ENCODE measurements around the gene SP8. TPM values are rescaled to one million over a fixed set of nuclear protein-coding genes. Genes with fewer than 3 reads are reported as not detected.

The SP8 gene
- polyA plus RNA-seq, 1 of the 3 experiments (the other 2 are of a cell fraction) = not detected

DNA sequence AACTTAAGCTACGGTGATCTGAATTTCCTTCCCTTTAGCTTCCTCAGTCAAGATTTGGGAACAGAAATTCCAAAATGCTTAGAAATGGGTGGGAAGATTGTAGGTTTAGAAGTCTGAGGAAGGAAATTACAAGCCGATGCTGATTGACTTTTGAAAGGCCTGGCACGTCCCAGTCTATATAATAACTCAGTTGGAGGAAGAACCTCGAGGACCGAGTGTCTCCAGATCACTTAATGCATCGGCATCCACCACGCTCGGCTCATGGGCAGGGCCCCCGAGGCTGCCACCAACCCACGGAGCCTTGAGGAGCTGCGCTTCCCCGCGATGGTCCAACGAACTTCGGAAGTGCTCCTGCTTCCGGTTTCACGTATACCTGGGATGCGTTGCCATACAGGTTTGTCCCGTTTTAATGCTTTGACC, 10.4 kb upstream of the SP8 start:
- Histone ChIP-seq H3K4me2 (no peak overlapping the region), H3K9me2 (no peaks in the 10 kb centered on the region), H3K9ac (no peak overlapping the region), H4K20me1 (ENCODE audit: insufficient read depth) (no peaks in the 10 kb centered on the region), H3K27me3 (ENCODE audit: insufficient read depth) (peaks cover 76% of the 10 kb centered on the region), H3F3A (replicated peaks; ENCODE audit: insufficient read depth) (no peaks in the 10 kb centered on the region), H3K9me3 (no peaks in the 10 kb centered on the region), H2AFZ (ENCODE audit: low read depth) (no peak overlapping the region), H3K4me1 (ENCODE audit: control insufficient read depth in 1 of 2, insufficient read depth in 2 of 2, low read depth in 1 of 2, low read length in 1 of 2) (peaks cover 0 to 5% of the 10 kb centered on the region in 2 experiments; a peak in 1 of 4 replicates), H3K4me3 (ENCODE audit: low read depth in 2 of 2, low read length in 1 of 2) (no peak overlapping the region), H3K79me2 (ENCODE audit: insufficient read depth) (no peaks in the 10 kb centered on the region), H3K36me3 (replicated peaks in 1 of 2; ENCODE audit: control insufficient read depth in 1 of 2, insufficient read depth in 2 of 2, low read length in 1 of 2) (no peaks in the 10 kb centered on the region), H3K27ac (ENCODE audit: low read depth in 2 of 2, low read length in 1 of 2) (no peak overlapping the region)
- TF ChIP-seq, protein P1, sequence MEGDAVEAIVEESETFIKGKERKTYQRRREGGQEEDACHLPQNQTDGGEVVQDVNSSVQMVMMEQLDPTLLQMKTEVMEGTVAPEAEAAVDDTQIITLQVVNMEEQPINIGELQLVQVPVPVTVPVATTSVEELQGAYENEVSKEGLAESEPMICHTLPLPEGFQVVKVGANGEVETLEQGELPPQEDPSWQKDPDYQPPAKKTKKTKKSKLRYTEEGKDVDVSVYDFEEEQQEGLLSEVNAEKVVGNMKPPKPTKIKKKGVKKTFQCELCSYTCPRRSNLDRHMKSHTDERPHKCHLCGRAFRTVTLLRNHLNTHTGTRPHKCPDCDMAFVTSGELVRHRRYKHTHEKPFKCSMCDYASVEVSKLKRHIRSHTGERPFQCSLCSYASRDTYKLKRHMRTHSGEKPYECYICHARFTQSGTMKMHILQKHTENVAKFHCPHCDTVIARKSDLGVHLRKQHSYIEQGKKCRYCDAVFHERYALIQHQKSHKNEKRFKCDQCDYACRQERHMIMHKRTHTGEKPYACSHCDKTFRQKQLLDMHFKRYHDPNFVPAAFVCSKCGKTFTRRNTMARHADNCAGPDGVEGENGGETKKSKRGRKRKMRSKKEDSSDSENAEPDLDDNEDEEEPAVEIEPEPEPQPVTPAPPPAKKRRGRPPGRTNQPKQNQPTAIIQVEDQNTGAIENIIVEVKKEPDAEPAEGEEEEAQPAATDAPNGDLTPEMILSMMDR (IDR thresholded peaks at IDR 0.05) = no peak
- TF ChIP-seq RCOR1 (IDR thresholded peaks at IDR 0.05; ENCODE audit: low read length) = no peak
- no peak for TF ChIP-seq RAD21 (IDR thresholded peaks at IDR 0.05; ENCODE audit: low read length)
- TF ChIP-seq MXI1 (IDR thresholded peaks at IDR 0.05; ENCODE audit: low read depth, low read length) = no peak
- TF ChIP-seq RXRA (IDR thresholded peaks at IDR 0.05; ENCODE audit: borderline replicate concordance, low read depth) = no peak
- TF ChIP-seq, protein P2, sequence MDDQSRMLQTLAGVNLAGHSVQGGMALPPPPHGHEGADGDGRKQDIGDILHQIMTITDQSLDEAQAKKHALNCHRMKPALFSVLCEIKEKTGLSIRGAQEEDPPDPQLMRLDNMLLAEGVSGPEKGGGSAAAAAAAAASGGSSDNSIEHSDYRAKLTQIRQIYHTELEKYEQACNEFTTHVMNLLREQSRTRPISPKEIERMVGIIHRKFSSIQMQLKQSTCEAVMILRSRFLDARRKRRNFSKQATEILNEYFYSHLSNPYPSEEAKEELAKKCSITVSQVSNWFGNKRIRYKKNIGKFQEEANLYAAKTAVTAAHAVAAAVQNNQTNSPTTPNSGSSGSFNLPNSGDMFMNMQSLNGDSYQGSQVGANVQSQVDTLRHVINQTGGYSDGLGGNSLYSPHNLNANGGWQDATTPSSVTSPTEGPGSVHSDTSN (IDR thresholded peaks at IDR 0.05) = no peak
- 16% methylated on average over 19 of the region's 19 CpGs for WGBS (ENCODE audit: low lambda C conversion rate)
- ChIA-PET CTCF (interaction anchor here (2.9 kb wide), 1 partner anchor 20 kb away, joined by 6 read pairs; no protein-coding TSS in a partner anchor), POLR2A (no interaction called here)
- no peak for DNase-seq

DNA sequence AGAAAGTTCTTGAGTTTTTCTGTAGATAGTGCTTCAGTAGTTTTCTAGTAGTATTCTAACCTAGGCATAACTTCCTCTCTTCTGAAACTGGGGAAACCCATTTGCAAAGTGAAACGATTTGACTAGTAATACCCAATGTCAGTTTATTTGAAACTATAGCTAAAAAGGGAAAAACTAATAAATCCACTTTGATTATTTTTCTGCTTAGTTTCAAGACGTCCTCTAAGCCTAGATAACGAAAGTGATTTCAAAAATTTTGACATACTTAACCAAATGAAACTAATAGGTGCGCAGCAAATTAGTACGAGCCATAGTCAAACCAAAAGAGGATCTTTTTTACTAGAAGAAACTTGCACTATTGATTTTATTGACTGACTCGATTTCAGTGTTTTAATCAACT, 9.8 kb upstream of the SP8 start:
- WGBS (ENCODE audit: low lambda C conversion rate) = 2% methylated on average over 6 of the region's 6 CpGs
- H3F3A ChIP-seq (replicated peaks; ENCODE audit: insufficient read depth) = no peaks in the 10 kb centered on the region
- H2AFZ ChIP-seq (ENCODE audit: low read depth) = no peak overlapping the region
- no peak overlapping the region for H3K4me3 ChIP-seq (ENCODE audit: low read depth in 2 of 2, low read length in 1 of 2)
- H3K79me2 ChIP-seq (ENCODE audit: insufficient read depth) = no peaks in the 10 kb centered on the region
- no peaks in the 10 kb centered on the region for H3K9me2 ChIP-seq
- no peak overlapping the region for H3K4me2 ChIP-seq
- ChIA-PET CTCF (interaction anchor here (2.9 kb wide), 1 partner anchor 19 kb away, joined by 6 read pairs; no protein-coding TSS in a partner anchor), POLR2A (no interaction called here)
- H4K20me1 ChIP-seq (ENCODE audit: insufficient read depth) = no peaks in the 10 kb centered on the region
- H3K36me3 ChIP-seq (replicated peaks in 1 of 2; ENCODE audit: control insufficient read depth in 1 of 2, insufficient read depth in 2 of 2, low read length in 1 of 2) = no peaks in the 10 kb centered on the region
- no peak for DNase-seq
- no peak overlapping the region for H3K9ac ChIP-seq
- H3K27ac ChIP-seq (ENCODE audit: low read depth in 2 of 2, low read length in 1 of 2) = no peak overlapping the region
- H3K9me3 ChIP-seq = no peaks in the 10 kb centered on the region
- peaks cover 0 to 5% of the 10 kb centered on the region in 2 experiments; a peak in 1 of 4 replicates for H3K4me1 ChIP-seq (ENCODE audit: control insufficient read depth in 1 of 2, insufficient read depth in 2 of 2, low read depth in 1 of 2, low read length in 1 of 2)
- TF ChIP-seq TEAD4 (IDR thresholded peaks at IDR 0.05; ENCODE audit: borderline replicate concordance, insufficient read depth) = no peak
- TF ChIP-seq, protein P3, sequence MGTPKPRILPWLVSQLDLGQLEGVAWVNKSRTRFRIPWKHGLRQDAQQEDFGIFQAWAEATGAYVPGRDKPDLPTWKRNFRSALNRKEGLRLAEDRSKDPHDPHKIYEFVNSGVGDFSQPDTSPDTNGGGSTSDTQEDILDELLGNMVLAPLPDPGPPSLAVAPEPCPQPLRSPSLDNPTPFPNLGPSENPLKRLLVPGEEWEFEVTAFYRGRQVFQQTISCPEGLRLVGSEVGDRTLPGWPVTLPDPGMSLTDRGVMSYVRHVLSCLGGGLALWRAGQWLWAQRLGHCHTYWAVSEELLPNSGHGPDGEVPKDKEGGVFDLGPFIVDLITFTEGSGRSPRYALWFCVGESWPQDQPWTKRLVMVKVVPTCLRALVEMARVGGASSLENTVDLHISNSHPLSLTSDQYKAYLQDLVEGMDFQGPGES (IDR thresholded peaks at IDR 0.05; ENCODE audit: low read depth, low read length) = no peak
- no peak for TF ChIP-seq RAD21 (IDR thresholded peaks at IDR 0.05; ENCODE audit: low read length)
- TF ChIP-seq, protein P2 (IDR thresholded peaks at IDR 0.05) = no peak
- peaks cover 81% of the 10 kb centered on the region for H3K27me3 ChIP-seq (ENCODE audit: insufficient read depth)
